ENCODE data around the gene PLEKHA3. TPM values are rescaled to one million over a fixed set of nuclear protein-coding genes. Genes with fewer than 3 reads are reported as not detected.

PLEKHA3 gene
- total RNA-seq, 4 donors from 2014 or later = 9.4 to 13.2 (median 11.2) TPM

DNA sequence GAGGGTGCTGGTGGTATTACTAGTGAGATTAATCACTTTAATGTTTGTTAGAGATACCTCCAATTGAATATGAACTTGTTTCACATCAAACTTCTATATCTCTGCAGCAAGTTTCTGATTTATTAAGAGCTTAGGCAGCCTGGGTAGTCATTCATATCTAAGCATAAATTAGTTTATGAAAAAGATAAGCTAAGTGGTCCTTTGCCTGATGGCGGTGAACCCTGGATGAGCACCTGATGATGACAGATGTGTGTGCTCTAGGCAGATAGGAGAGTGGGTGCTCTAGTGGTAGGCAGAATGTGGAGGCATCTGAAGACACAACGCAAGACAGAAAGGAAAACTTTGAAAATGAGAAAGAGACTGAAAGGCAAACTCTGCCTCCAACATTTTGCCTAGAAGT lies 6.9 kb upstream of the PLEKHA3 start:
- DNase-seq (ENCODE audit: low spot score) = no peak
- TF ChIP-seq, protein P1, sequence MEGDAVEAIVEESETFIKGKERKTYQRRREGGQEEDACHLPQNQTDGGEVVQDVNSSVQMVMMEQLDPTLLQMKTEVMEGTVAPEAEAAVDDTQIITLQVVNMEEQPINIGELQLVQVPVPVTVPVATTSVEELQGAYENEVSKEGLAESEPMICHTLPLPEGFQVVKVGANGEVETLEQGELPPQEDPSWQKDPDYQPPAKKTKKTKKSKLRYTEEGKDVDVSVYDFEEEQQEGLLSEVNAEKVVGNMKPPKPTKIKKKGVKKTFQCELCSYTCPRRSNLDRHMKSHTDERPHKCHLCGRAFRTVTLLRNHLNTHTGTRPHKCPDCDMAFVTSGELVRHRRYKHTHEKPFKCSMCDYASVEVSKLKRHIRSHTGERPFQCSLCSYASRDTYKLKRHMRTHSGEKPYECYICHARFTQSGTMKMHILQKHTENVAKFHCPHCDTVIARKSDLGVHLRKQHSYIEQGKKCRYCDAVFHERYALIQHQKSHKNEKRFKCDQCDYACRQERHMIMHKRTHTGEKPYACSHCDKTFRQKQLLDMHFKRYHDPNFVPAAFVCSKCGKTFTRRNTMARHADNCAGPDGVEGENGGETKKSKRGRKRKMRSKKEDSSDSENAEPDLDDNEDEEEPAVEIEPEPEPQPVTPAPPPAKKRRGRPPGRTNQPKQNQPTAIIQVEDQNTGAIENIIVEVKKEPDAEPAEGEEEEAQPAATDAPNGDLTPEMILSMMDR (IDR thresholded peaks at IDR 0.05) = no peak

DNA sequence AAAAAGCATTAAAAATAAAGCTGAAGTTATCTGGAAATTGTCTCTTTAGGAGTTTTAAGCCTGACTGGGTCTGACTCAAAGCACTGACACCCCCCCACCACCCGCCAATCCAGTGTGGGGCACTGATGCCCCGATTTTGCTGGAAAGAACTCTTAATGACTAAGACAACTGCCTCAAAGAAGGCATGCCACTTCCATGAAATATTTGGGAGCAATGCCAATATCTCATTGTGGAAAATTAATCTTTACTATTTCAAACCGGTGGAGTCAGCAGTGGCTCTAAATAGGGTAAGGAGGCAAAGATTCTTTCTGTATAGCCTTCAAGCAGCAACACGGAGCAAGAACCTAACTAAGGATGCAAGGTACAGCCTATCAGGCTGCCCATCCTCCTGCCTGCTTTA lies 6.3 kb upstream of the PLEKHA3 start:
- TF ChIP-seq, protein P1 (IDR thresholded peaks at IDR 0.05) = no peak
- ATAC-seq (ENCODE audit: low FRiP score) (peak; percentile 13), DNase-seq (ENCODE audit: low spot score) (no peak)

More for the DNA sequence above, 6.9 kb upstream of the PLEKHA3 start:
- no peak for ATAC-seq (ENCODE audit: low FRiP score)

DNA sequence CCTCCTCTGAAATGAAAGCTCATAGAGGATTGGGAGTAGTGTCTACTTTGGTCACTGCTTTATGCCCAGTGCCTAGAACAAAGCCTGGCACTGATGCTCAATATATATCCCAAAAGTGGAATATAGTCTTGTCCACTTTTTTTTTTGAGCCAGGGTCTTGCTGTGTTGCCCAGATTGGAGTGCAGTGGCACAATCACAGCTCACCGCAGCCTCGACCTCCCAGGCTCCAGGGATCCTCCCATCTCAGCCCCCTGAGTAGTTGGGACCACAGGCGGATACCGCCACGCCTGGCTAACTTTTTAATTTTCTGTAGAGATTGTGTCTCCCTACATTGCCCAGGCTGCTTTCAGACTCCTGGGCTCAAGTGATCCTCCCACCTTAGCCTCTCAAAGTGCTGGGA lies 5.7 kb upstream of the PLEKHA3 start:
- DNase-seq (ENCODE audit: low spot score) (no peak), ATAC-seq (ENCODE audit: low FRiP score) (no peak)
- TF ChIP-seq, protein P1 (IDR thresholded peaks at IDR 0.05) = no peak

DNA sequence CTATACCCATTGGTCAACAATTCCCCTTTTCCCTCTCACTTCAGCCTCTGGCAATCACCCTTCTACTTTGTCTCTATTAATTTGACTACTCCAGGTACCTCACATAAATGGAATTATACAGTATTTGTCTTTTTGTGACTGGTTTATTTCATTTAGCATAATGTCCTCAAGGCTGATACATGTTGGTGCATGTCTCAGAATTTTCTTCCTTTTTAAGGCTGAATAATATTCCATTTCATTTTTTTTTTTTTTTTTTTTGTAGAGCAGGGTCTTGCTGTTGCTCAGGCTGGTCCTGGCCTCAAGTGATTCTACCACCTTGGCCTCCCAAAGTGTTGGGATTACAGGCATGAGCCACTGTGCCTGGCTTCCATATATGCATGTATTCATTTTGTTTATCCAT lies 3.8 kb upstream of the PLEKHA3 start:
- TF ChIP-seq, protein P1 (IDR thresholded peaks at IDR 0.05) = no peak
- ATAC-seq (ENCODE audit: low FRiP score) (no peak), DNase-seq (ENCODE audit: low spot score) (no peak)

DNA sequence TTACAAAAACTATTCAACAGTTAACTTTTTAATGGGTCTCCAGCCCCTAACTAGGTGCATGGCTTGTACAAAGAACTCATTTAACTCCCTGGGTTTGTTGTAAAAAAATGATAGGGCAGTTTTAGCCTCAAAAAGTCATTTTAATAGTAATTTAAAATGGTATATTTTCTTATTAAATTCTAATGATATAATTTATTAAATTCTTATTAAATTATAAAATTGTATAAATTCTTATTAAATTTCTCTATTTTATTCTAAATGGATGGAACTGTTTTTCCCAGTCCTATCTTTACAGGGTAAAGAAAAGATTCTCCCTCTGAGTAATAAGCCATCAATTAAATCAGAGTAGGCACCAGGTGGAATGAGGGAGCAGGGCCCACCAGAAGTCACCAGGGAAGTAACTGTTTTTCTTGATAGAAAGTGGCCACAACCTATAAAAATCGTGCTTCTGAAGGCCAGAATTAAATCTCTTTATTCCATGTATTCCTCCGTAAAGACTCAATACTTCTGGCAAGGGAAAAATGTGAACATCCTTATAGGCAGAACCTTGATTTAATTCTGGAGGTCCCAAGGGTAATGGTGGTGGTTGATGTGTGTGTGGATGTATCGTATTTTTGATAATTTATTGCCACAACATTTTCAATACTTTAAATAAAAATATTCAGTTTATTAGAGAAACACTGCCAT lies 2.7 kb upstream of the PLEKHA3 start:
- DNase-seq (ENCODE audit: low spot score) (no peak), ATAC-seq (ENCODE audit: low FRiP score) (no peak)
- TF ChIP-seq, protein P1 (IDR thresholded peaks at IDR 0.05) = no peak

DNA sequence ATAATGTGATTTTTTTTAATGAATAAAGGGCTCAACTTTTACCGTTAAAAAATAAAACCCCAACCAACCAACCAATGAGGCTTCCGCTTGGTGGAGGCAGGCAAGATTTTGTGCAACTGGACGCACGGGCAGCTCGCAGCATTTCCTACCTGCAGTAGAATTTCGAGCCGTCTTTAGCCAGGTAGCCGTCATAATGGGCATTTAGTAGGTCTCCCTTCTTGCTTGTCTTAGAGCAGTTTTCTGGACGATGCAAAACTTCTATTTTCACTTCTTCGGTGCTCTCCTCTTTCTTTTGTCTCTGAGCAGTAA lies 2.2 kb upstream of the PLEKHA3 start:
- DNase-seq (ENCODE audit: low spot score) (no peak), ATAC-seq (ENCODE audit: low FRiP score) (no peak)
- TF ChIP-seq, protein P1 (IDR thresholded peaks at IDR 0.05) = no peak
